MM.1S (cell line): Measurements from ENCODE around the gene RUNX2.

Experiments
- DNase-seq: peaks from one replicate; pipeline ENCODE4 v3.0.0-alpha.2; 2015
- H2AFZ ChIP-seq: fragments of 300-600 bp; sonication (generic); 2 replicates; pipeline ENCODE4 v1.6.0; 2016; ENCODE audit warnings: antibody characterized with exemption, low read length
- H3F3A ChIP-seq: fragments of 300-600 bp; sonication (generic); 2 replicates; pipeline ENCODE4 v1.6.1; 2016; ENCODE audit warnings: mild to moderate bottlenecking, antibody characterized with exemption, low read length, moderate library complexity, mixed read lengths; ENCODE audit not compliant: insufficient read depth
- H3K27ac ChIP-seq: fragments of 300-600 bp; sonication (generic); 2 replicates; pipeline ENCODE4 v1.5.1; 2016; ENCODE audit warnings: mild to moderate bottlenecking, low read length
- H3K27me3 ChIP-seq: fragments of 300-600 bp; sonication (generic); replicated peaks from 2 replicates; pipeline ENCODE4 v1.6.0; 2016; ENCODE audit warnings: low read length; ENCODE audit not compliant: insufficient read depth
- H3K36me3 ChIP-seq: fragments of 300-600 bp; sonication (generic); replicated peaks from 2 replicates; pipeline ENCODE4 v1.6.1; 2016; ENCODE audit warnings: mild to moderate bottlenecking, low read length, mixed read lengths; ENCODE audit not compliant: insufficient read depth
- H3K4me1 ChIP-seq: fragments of 300-600 bp; sonication (generic); 2 replicates; pipeline ENCODE4 v1.6.1; 2016; ENCODE audit warnings: low read length, mixed read lengths
- H3K4me2 ChIP-seq: fragments of 300-600 bp; sonication (generic); 2 replicates; pipeline ENCODE4 v1.6.0; 2016; ENCODE audit warnings: low read depth, low read length
- H3K4me3 ChIP-seq: fragments of 300-600 bp; sonication (generic); 2 replicates; pipeline ENCODE4 v1.5.1; 2016; ENCODE audit warnings: low read length, mixed read lengths
- H3K79me2 ChIP-seq: fragments of 300-600 bp; sonication (generic); 2 replicates; pipeline ENCODE4 v1.6.1; 2016; ENCODE audit warnings: mixed run types, low read length, mixed read lengths
- H3K9ac ChIP-seq: fragments of 300-600 bp; sonication (generic); 2 replicates; pipeline ENCODE4 v1.6.1; 2016; ENCODE audit warnings: low read length, mixed read lengths
- H3K9me2 ChIP-seq: fragments of 300-600 bp; sonication (generic); replicated peaks from 2 replicates; pipeline ENCODE4 v1.6.1; 2016; ENCODE audit warnings: mild to moderate bottlenecking, low read length, mixed read lengths; ENCODE audit not compliant: insufficient read depth
- H3K9me3 ChIP-seq: fragments of 300-600 bp; sonication (generic); replicated peaks from 2 replicates; pipeline ENCODE4 v1.6.1; 2016; ENCODE audit warnings: mild to moderate bottlenecking, low read length, mixed read lengths; ENCODE audit not compliant: insufficient read depth
- H4K20me1 ChIP-seq: fragments of 300-600 bp; sonication (generic); 2 replicates; pipeline ENCODE4 v1.6.1; 2016; ENCODE audit warnings: mild to moderate bottlenecking, low read length, moderate library complexity, mixed read lengths; ENCODE audit not compliant: insufficient read depth
- EZH2 ChIP-seq: fragments of 300-600 bp; sonication (generic); optimal IDR thresholded peaks from 2 replicates; pipeline ENCODE3; 2017; ENCODE audit warnings: low read depth, mild to moderate bottlenecking, antibody characterized with exemption, low read length, mixed read lengths
- EZH2phosphoT487 ChIP-seq: fragments of 300-600 bp; sonication (generic); IDR thresholded peaks from 2 replicates; pipeline ENCODE4 v1.6.1; 2018; ENCODE audit warnings: antibody characterized with exemption, low read length
- TF ChIP-seq, protein P1 (sequence below): fragments of 300-600 bp; sonication (generic); IDR thresholded peaks from 2 replicates; pipeline ENCODE4 v1.5.1; 2016; ENCODE audit warnings: antibody characterized with exemption, low read length, mixed read lengths

The RUNX2 gene

DNA sequence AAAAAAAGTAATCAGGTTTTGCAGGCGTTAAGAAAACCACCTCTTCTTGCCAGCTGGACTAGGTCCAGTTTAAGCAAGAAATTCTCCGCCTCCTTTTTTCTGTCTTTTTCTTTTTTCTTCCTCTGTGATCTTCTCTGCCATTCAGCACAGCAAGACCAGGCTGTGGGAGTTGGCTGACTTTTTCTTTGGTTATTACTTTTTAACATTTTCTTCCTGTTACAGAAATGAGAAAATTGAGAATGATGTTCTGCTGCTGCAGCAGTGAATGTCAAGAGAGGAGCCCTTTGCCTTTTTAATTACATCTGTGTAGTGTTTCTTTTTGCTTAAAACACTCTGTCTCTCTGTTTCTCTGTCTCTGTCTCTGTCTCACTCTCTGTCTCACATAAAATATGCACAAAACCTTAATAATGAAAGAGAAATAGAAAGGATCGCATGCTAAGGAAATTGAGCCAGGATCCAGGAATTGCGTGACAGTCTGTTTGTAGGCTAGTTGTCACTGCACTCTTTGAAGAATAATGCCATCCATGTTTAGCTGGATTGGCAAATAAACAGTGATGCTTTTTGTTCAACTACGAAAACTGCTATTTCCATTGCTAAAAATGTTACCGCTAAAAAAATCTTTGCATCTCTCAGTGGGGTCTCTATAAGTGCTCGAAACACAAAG is 152.8 kb downstream of the RUNX2 start:
- Histone ChIP-seq H3K79me2 (peaks cover 91% of the 10 kb centered on the region), H2AFZ (no peak overlapping the region), H3K27me3 (no peaks in the 10 kb centered on the region), H3K27ac (no peak overlapping the region), H3K36me3 (no peaks in the 10 kb centered on the region; the same call in 1 of the 2 replicates), H3K4me3 (no peak overlapping the region), H3K4me1 (peaks cover 40% of the 10 kb centered on the region), H3K9me3 (no peaks in the 10 kb centered on the region), H4K20me1 (peaks cover 5% of the 10 kb centered on the region; the same call in 1 of the 2 replicates), H3K9me2 (no peaks in the 10 kb centered on the region), H3K9ac (no peak overlapping the region), H3F3A (peaks cover 7% of the 10 kb centered on the region), H3K4me2 (no peak overlapping the region)
- no peak for DNase-seq
- TF ChIP-seq, protein P1, sequence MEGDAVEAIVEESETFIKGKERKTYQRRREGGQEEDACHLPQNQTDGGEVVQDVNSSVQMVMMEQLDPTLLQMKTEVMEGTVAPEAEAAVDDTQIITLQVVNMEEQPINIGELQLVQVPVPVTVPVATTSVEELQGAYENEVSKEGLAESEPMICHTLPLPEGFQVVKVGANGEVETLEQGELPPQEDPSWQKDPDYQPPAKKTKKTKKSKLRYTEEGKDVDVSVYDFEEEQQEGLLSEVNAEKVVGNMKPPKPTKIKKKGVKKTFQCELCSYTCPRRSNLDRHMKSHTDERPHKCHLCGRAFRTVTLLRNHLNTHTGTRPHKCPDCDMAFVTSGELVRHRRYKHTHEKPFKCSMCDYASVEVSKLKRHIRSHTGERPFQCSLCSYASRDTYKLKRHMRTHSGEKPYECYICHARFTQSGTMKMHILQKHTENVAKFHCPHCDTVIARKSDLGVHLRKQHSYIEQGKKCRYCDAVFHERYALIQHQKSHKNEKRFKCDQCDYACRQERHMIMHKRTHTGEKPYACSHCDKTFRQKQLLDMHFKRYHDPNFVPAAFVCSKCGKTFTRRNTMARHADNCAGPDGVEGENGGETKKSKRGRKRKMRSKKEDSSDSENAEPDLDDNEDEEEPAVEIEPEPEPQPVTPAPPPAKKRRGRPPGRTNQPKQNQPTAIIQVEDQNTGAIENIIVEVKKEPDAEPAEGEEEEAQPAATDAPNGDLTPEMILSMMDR: no peak
- TF ChIP-seq EZH2 (no peak), EZH2phosphoT487 (no peak)

DNA sequence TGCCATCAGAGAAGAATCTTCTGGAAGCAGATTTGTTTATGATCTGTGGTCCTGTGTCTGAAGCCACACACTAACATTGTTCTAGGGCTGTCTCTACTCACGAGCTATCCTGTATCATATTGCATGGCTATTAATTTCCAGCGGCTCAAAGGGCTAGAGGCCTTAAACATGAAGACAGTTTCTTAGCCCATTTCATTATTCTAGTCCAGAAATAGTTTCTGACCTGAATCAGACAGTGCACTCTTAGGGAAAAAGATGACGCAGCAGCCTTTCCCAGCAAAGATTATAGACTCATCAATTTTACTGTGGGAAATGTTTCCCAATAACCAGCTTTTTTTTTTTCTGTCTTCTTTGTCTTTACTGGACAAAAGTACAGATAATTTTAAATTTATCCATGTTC is 154.9 kb downstream of the RUNX2 start:
- Histone ChIP-seq H3K27me3 (no peaks in the 10 kb centered on the region), H3K27ac (no peak overlapping the region), H3K9me2 (no peaks in the 10 kb centered on the region), H3K9ac (no peak overlapping the region), H4K20me1 (peaks cover 22% of the 10 kb centered on the region), H3K36me3 (no peaks in the 10 kb centered on the region; the same call in 1 of the 2 replicates), H3K79me2 (peaks cover 82% of the 10 kb centered on the region), H3K9me3 (no peaks in the 10 kb centered on the region), H3F3A (peaks cover 19% of the 10 kb centered on the region), H2AFZ (no peak overlapping the region), H3K4me3 (no peak overlapping the region), H3K4me2 (no peak overlapping the region), H3K4me1 (peaks cover 41% of the 10 kb centered on the region)
- no peak for DNase-seq
- TF ChIP-seq EZH2phosphoT487: no peak
- TF ChIP-seq EZH2: no peak
- TF ChIP-seq, protein P1: no peak

GRCh38 chr6:45483501-45483900 is 155.4 kb downstream of the RUNX2 start:
- no peaks in the 10 kb centered on the region for H3K9me3 ChIP-seq
- no peak overlapping the region for H3K9ac ChIP-seq
- H3K27ac ChIP-seq: no peak overlapping the region
- H3K4me1 ChIP-seq: peaks cover 40% of the 10 kb centered on the region
- H2AFZ ChIP-seq: no peak overlapping the region
- TF ChIP-seq EZH2phosphoT487 (no peak), EZH2 (no peak)
- TF ChIP-seq, protein P1: no peak
- H3K27me3 ChIP-seq: no peaks in the 10 kb centered on the region
- H3K4me3 ChIP-seq: no peak overlapping the region
- H4K20me1 ChIP-seq: peaks cover 23% of the 10 kb centered on the region
- no peaks in the 10 kb centered on the region for H3K9me2 ChIP-seq
- H3F3A ChIP-seq: peaks cover 19% of the 10 kb centered on the region
- H3K4me2 ChIP-seq: no peak overlapping the region
- DNase-seq: no peak
- H3K79me2 ChIP-seq: peaks cover 82% of the 10 kb centered on the region
- no peaks in the 10 kb centered on the region; the same call in 1 of the 2 replicates for H3K36me3 ChIP-seq
